Suprapubic skin (tissue), 4 donors: ENCODE measurements around the gene FARS2. TPM values are rescaled to one million over a fixed set of nuclear protein-coding genes. Genes with fewer than 3 reads are reported as not detected.

ENCODE experiments used
- DNase-seq, 2 donors: peaks; one replicate each; pipeline ENCODE4 v3.0.0-alpha.2; 2019; ENCODE audit warnings: low spot score in 2 of 2
- H3K27ac ChIP-seq: fragments of 200-600 bp; sonication (generic); one replicate; pipeline ENCODE4 v1.5.1; 2019
- H3K27me3 ChIP-seq: fragments of 200-600 bp; sonication (generic); one replicate; pipeline ENCODE4 v1.5.1; 2019
- H3K36me3 ChIP-seq: fragments of 200-600 bp; sonication (generic); one replicate; pipeline ENCODE4 v1.5.1; 2019
- H3K4me1 ChIP-seq: fragments of 200-600 bp; sonication (generic); one replicate; pipeline ENCODE4 v1.5.1; 2019
- H3K4me3 ChIP-seq: fragments of 200-600 bp; sonication (generic); one replicate; pipeline ENCODE4 v1.5.1; 2019; ENCODE audit warnings: mild to moderate bottlenecking
- H3K9me3 ChIP-seq: fragments of 200-600 bp; sonication (generic); one replicate; pipeline ENCODE4 v1.5.1; 2019
- CTCF ChIP-seq, 2 donors: fragments of 200-600 bp in 1 of 2; fragments of 450-650 bp in 1 of 2; sonication (generic) in 1 of 2; IDR thresholded peaks; one replicate each; pipeline ENCODE4 v1.5.1; 2016 to 2019; ENCODE audit warnings: antibody characterized with exemption in 2 of 2, mild to moderate bottlenecking in 1 of 2, moderate library complexity in 1 of 2
- EP300 ChIP-seq: sonication (generic); formaldehyde crosslinking; IDR thresholded peaks from one replicate; pipeline ENCODE4 v1.6.1; 2017; ENCODE audit warnings: antibody characterized with exemption
- POLR2A ChIP-seq, 2 donors: fragments of 450-650 bp; IDR thresholded peaks; one replicate each; pipeline ENCODE4 v1.6.1; 2017; ENCODE audit warnings: antibody characterized with exemption in 2 of 2, mild to moderate bottlenecking in 2 of 2, moderate library complexity in 2 of 2
- POLR2AphosphoS5 ChIP-seq, 3 donors: sonication (generic); formaldehyde crosslinking; IDR thresholded peaks; one replicate each; pipeline ENCODE4 v1.6.1; 2017; ENCODE audit warnings: antibody characterized with exemption in 3 of 3
- WGBS: methylation state at CpG from one replicate; pipeline ENCODE4 v1.1.5; 2018; 5-methylcytosine and 5-hydroxymethylcytosine counted together
- total RNA-seq, 4 donors: library from RNA; depleted of rRNA; stranded (reverse); fragments of >200 nt; gene quantifications; one replicate each; pipeline ENCODE4 v1.1.0, GENCODE V29; 2016

The FARS2 gene
- total RNA-seq, 4 donors from 2014 or later = 15.0 to 22.4 (median 20.1) TPM

GRCh38 chr6:5302995-5303622 lies 41.8 kb downstream of the FARS2 start:
- TF ChIP-seq POLR2A (IDR thresholded peaks at IDR 0.05) (no peak), CTCF (IDR thresholded peaks at IDR 0.05) (peak in 1 of 2 donors; percentile 50)
- Histone ChIP-seq H3K27me3 (no peaks in the 10 kb centered on the region), H3K4me3 (no peak overlapping the region), H3K27ac (no peak overlapping the region), H3K36me3 (no peaks in the 10 kb centered on the region), H3K4me1 (peaks cover 18% of the 10 kb centered on the region), H3K9me3 (no peaks in the 10 kb centered on the region)
- no peak for DNase-seq
- 56% methylated on average over 10 of the region's 10 CpGs for WGBS

GRCh38 chr6:5303682-5304081 lies 42.4 kb downstream of the FARS2 start:
- H3K27ac ChIP-seq = no peak overlapping the region
- no peak for TF ChIP-seq POLR2A (IDR thresholded peaks at IDR 0.05)
- no peak for TF ChIP-seq CTCF (IDR thresholded peaks at IDR 0.05)
- TF ChIP-seq POLR2AphosphoS5 (IDR thresholded peaks at IDR 0.05) = no peak
- TF ChIP-seq EP300 = no peak
- H3K4me1 ChIP-seq = peaks cover 18% of the 10 kb centered on the region
- DNase-seq = no peak
- H3K27me3 ChIP-seq = no peaks in the 10 kb centered on the region
- H3K4me3 ChIP-seq = no peak overlapping the region
- no peaks in the 10 kb centered on the region for H3K9me3 ChIP-seq
- WGBS = 87% methylated on average over 8 of the region's 8 CpGs
- H3K36me3 ChIP-seq = no peaks in the 10 kb centered on the region

- 71% methylated on average over 5 of the region's 5 CpGs for WGBS
- H3K4me3 ChIP-seq = no peak overlapping the region
- H3K27ac ChIP-seq = no peak overlapping the region
Measured at GRCh38 chr6:5305968-5306626, 44.8 kb downstream of the FARS2 start.

GRCh38 chr6:5307058-5307457 lies 45.7 kb downstream of the FARS2 start:
- Histone ChIP-seq H3K27ac (no peak overlapping the region), H3K4me3 (no peak overlapping the region), H3K27me3 (no peaks in the 10 kb centered on the region), H3K9me3 (no peaks in the 10 kb centered on the region), H3K4me1 (peaks cover 18% of the 10 kb centered on the region), H3K36me3 (no peaks in the 10 kb centered on the region)
- DNase-seq = no peak
- TF ChIP-seq POLR2AphosphoS5 (IDR thresholded peaks at IDR 0.05) (no peak), CTCF (IDR thresholded peaks at IDR 0.05) (no peak), POLR2A (IDR thresholded peaks at IDR 0.05) (no peak), EP300 (no peak)

More at GRCh38 chr6:5305968-5306626, 44.8 kb downstream of the FARS2 start:
- Histone ChIP-seq H3K9me3 (no peaks in the 10 kb centered on the region), H3K4me1 (peaks cover 18% of the 10 kb centered on the region), H3K27me3 (no peaks in the 10 kb centered on the region), H3K36me3 (no peaks in the 10 kb centered on the region)
- TF ChIP-seq CTCF (IDR thresholded peaks at IDR 0.05) = no peak
- TF ChIP-seq EP300 = no peak
- TF ChIP-seq POLR2A (IDR thresholded peaks at IDR 0.05) = no peak
- no peak for TF ChIP-seq POLR2AphosphoS5 (IDR thresholded peaks at IDR 0.05)
- no peak for DNase-seq

- H3K36me3 ChIP-seq = no peaks in the 10 kb centered on the region
- H3K4me1 ChIP-seq = peaks cover 9% of the 10 kb centered on the region
- H3K27me3 ChIP-seq = no peaks in the 10 kb centered on the region
- WGBS = 80% methylated on average over 4 of the region's 4 CpGs
- DNase-seq = no peak
- H3K9me3 ChIP-seq = no peaks in the 10 kb centered on the region
- TF ChIP-seq POLR2AphosphoS5 (IDR thresholded peaks at IDR 0.05) = no peak
- no peak for TF ChIP-seq POLR2A (IDR thresholded peaks at IDR 0.05)
- TF ChIP-seq EP300 = no peak
- TF ChIP-seq CTCF (IDR thresholded peaks at IDR 0.05) = no peak
- no peak overlapping the region for H3K4me3 ChIP-seq
- H3K27ac ChIP-seq = no peak overlapping the region
Measured at GRCh38 chr6:5308066-5308465, 46.8 kb downstream of the FARS2 start.
